Endothelial cell of umbilical vein (primary cell): Measurements from ENCODE around the gene RPL35.
A peak's percentile ranks its signal among the peaks of the same experiment; 100 is the strongest.

Experiments used
- CTCF ChIP-seq, 2 donors: IDR thresholded peaks; 1 replicate in 1 of 2; 2 replicates in 1 of 2; pipeline ENCODE4 v1.5.1; 2011; ENCODE audit warnings: low read length in 2 of 2, mild to moderate bottlenecking in 2 of 2, moderate library complexity in 2 of 2, control low read depth in 1 of 2, inconsistent platforms in 1 of 2, low read depth in 1 of 2; ENCODE audit not compliant: insufficient read depth in 1 of 2; ENCODE audit errors: extremely low read depth in 1 of 2
- EZH2 ChIP-seq: IDR thresholded peaks from 2 replicates; pipeline ENCODE4 v1.6.1; 2012; ENCODE audit warnings: borderline replicate concordance, low read depth, mild to moderate bottlenecking, moderate library complexity, low read length, inconsistent platforms; ENCODE audit not compliant: severe bottlenecking
- POLR2A ChIP-seq: IDR thresholded peaks from 2 replicates; pipeline ENCODE4 v1.6.1; 2012; ENCODE audit warnings: low read depth, mild to moderate bottlenecking, control low read depth, low read length

- TF ChIP-seq CTCF (IDR thresholded peaks at IDR 0.05; ENCODE audit: extremely low read depth in 1 of 2, insufficient read depth in 1 of 2, low read depth in 1 of 2, low read length in 2 of 2), result peak; percentile 47 to 54
- TF ChIP-seq POLR2A, result no peak
- no peak for TF ChIP-seq EZH2
Observed at GRCh38 chr9:124840300-124840833, 21.4 kb downstream of the RPL35 start.
